GM21723 (cell line): ENCODE results near the gene THSD4.
"Not testable (repeated sequence)": the region's sequence is repeated elsewhere in the genome, so short reads cannot be mapped to it uniquely, and the experiment has no call there.

Experiments
- ATAC-seq: cut with Tn5 transposase; IDR thresholded peaks from one replicate; pipeline ENCODE4 v1.9.1; 2021; ENCODE audit warnings: mild to moderate bottlenecking, moderate library complexity; ENCODE audit not compliant: unreplicated experiment

Gene THSD4

GRCh38 chr15:71725207-71725955, 610.1 kb downstream of the THSD4 start:
- ATAC-seq = not testable (repeated sequence)

DNA sequence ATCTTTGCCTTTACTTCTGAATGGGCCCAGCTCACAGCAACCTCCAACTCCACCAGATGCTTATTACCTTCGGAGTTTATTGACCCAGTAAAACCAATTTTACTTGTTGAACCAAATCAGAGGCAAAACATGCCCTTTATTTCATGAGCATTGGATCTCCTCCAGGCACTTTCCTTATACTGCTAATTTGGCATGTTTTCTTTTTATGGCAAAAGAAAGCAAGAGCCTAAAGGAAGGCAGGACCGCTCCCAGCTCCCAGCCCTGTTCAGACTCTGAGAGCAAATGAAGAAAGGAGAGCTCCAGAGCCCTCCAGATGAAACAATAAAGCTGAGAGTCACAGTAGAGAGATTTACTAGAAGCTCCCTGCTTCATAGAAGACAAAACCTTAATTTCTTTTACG, 613.6 kb downstream of the THSD4 start:
- no peak for ATAC-seq

DNA sequence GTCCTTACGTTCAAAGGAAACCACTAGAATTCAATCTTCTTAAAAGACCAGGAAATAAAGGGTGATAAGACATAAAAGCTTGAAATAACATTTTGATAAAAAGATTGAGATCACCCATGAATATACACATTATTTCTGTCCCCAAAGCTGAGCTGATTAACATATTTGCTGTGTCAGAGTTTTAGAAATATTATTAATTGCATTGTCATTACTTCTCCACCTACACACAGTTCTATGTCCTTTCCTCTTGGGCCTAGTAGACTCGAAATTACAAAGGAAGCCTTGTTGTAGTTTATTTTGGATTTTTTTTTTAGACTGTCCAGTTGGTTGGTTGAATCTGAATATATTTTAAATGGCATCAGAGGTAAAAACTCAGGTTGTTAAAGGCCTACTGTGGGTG, 614.0 kb downstream of the THSD4 start:
- ATAC-seq = no peak

DNA sequence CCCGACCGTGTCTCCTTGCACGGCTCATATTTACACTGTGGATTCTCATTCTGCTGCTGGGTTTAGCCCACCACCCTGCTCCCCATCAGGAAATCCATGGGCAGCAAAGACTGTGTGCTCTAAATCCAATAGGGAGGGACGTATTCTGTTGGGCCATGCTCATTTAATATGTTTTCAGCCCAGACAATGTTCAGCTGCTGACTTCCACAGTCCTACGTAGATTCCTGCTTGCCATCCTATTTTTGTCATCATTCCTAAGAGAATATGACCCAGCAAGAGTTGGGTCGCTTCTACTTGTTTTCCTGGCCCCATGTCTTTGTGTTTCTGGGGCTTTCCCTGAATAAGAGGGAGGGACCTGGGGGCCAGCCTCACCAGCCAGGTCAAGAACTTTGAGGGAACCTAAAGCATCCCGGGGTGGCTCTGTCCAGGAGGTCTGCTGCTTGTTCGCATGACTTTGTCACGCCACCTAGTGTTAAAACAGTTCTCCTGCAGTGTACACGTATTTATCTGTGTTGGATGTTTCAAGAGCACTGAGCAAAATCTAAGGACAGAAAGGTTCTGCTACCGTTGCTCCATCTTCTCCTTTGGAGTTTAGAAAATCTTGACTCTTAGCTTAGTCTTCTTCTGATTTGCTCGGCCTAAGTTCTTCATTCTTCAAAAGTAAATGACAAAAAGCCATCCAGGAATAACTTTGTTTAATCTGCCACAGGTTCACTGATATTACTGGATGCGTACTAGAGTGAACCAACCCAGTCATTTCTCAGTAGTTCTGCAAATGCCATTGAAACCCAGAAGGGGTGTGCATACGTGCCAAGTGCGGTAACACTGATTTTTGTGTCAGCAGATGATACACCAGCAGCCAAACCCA, 615.2 kb downstream of the THSD4 start:
- ATAC-seq = no peak

- ATAC-seq = no peak
These were observed 617.4 kb downstream of the THSD4 start for GRCh38 chr15:71732636-71733035.

DNA sequence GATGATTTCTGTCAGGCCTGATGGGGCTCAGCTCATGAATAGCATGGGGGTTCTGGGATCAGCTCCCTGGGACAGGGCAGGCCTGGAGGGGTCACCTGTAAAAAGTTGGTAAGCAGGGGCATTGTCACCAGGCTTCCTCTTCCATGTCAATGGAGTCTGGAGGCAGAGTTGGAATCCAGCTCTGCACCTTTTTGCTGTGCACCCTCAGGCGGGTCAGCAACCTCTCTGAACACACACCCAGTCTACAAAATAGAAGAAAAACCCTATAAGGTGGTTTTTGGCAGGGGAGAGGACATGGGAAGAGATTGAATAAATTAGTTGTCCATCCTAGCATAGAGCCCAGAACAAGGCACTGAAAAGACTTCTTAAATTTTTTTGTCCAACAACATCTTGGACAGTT, 617.9 kb downstream of the THSD4 start:
- ATAC-seq = no peak

GRCh38 chr15:71734709-71735384, 619.6 kb downstream of the THSD4 start:
- no peak for ATAC-seq

GRCh38 chr15:71735385-71735757, 620.1 kb downstream of the THSD4 start:
- ATAC-seq = no peak

DNA sequence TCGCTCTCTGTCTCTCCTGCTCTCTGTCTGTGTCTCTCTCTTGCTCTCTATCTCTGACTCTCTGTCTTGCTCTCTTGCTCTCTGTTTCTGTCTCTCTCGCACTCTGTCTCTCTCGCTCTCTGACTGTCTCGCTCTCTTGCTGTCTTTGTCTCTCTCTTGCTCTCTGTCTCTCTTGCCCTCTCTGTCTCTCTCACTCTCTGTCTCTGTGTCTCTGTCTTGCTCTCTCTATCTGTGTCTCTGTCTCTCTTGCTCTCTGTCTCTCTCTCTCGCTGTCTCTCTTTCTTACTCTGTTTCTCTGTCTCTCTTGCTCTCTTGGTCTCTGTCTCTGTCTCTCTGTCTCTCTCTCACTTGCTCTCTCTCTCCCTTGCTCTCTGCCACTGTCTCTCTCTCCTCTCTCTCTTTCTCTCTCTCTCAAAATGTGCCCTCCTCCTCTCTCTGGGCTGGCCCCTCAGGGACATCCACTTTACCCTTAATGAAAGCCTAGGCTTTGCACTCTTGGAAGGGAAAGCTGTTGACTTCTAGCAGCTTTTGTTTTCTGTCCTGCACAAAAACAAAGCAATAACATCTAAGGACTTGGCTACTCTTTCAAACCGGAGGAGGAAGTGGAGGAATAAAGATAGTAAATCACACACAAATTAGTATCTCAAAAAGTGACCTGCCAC, 621.1 kb downstream of the THSD4 start:
- no peak for ATAC-seq

- no peak for ATAC-seq
These were observed 622.5 kb downstream of the THSD4 start for GRCh38 chr15:71737761-71738160.

GRCh38 chr15:71739355-71739754, 624.1 kb downstream of the THSD4 start:
- ATAC-seq = no peak

GRCh38 chr15:71742964-71743363, 627.7 kb downstream of the THSD4 start:
- no peak for ATAC-seq

- no peak for ATAC-seq
These were observed 628.7 kb downstream of the THSD4 start for GRCh38 chr15:71743861-71744382.

GRCh38 chr15:71746719-71747118, 631.4 kb downstream of the THSD4 start:
- no peak for ATAC-seq

DNA sequence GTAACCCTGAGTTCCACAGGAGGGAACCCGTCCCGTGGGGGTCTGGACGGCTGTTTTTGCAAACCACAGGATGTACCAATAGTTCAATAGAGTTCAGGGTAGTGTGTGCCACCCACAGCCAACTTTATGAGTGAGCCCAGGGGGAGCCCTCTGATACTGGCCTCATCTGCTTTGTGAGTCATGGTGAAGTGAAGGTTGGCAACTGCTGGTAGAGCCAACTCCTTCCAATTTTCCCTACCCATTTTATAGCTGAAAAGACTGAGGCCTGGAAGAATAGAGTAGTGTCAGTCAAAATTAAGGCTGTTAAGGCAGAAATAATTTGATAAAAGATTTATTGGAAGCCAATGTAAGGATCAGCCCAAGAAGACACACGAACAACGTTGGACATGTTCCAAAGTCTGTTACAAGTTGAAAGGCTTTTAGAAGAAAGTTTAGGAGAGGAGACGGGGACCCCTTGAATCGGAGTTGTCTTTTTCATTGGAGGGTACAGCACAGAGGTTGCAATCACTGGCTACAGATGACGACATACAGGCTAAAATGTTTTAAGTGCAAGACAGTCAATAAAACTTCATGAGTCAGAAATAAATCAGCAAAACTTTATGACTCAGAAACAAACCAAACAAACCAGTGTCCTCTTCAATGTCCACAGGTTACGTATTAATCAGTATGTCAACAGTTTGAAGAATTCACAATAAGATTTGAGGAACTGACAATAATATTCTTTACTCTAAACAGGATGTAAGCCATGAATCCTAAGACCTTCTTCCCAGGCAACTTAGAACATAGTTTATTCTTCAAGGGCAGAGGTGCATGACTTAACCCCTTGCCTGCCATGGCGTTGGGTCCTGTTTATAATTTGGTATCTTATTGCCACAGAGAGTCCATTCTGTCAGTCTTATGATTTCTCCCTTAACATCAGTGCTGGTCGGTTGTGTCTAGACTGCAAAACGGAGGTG, 632.1 kb downstream of the THSD4 start:
- ATAC-seq = no peak

GRCh38 chr15:71748293-71748718, 633.0 kb downstream of the THSD4 start:
- no peak for ATAC-seq

GRCh38 chr15:71749500-71749899, 634.2 kb downstream of the THSD4 start:
- ATAC-seq = no peak

- no peak for ATAC-seq
These were observed 636.9 kb downstream of the THSD4 start for GRCh38 chr15:71752128-71752527.

GRCh38 chr15:71752604-71753289, 637.5 kb downstream of the THSD4 start:
- ATAC-seq = no peak
